Panc1 (cell line): Measurements from ENCODE around the gene PPM1H.

Experiments used
- TCF7L2 ChIP-seq: IDR thresholded peaks from 2 replicates; pipeline ENCODE4 v1.6.1; 2011; ENCODE audit warnings: mild to moderate bottlenecking, low read depth, low read length, inconsistent platforms
- TF ChIP-seq, protein P1 (sequence below): fragments of 450-650 bp; IDR thresholded peaks from 2 replicates; pipeline ENCODE4 v1.5.1; 2017; ENCODE audit warnings: mild to moderate bottlenecking
- TF ChIP-seq, protein P2 (sequence below), 2 experiments: IDR thresholded peaks; 2 replicates each; pipeline ENCODE4 v1.6.1; 2011 to 2012; ENCODE audit warnings: low read depth in 2 of 2, control low read depth in 1 of 2, low read length in 1 of 2, mild to moderate bottlenecking in 1 of 2, moderate library complexity in 1 of 2; ENCODE audit not compliant: insufficient read depth in 1 of 2

DNA sequence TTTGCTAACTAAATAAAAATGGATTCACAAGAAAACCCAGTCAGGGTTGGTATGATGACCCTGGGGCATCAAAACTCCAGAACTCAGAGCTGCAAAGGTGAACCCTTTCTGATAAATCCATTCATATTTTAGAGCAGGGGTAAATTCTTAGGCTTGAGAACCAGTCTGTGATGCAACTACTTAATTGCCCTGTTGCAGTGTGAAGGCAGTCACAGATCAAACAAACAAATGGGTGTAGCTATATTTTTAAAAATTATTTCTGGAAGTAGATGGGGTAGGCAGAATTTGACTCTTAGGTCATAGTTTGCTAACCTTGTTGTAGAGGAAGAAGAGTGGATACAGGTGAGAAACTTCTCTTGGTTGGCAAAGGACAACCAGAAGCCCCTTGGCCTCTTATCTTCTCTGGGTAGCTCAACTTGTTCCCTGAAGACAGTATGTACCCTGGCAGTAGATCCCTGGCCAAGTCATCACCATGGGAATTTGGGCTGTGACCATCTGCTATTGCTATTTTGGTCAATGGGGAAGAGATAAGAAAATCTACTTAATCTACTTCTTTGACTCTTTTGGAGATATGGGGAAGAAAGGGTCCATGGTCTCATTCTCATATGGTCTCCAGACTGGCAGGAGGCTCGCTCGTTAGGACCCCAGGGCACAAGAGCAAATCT is 216.1 kb downstream of the PPM1H start:
- TF ChIP-seq, protein P1, sequence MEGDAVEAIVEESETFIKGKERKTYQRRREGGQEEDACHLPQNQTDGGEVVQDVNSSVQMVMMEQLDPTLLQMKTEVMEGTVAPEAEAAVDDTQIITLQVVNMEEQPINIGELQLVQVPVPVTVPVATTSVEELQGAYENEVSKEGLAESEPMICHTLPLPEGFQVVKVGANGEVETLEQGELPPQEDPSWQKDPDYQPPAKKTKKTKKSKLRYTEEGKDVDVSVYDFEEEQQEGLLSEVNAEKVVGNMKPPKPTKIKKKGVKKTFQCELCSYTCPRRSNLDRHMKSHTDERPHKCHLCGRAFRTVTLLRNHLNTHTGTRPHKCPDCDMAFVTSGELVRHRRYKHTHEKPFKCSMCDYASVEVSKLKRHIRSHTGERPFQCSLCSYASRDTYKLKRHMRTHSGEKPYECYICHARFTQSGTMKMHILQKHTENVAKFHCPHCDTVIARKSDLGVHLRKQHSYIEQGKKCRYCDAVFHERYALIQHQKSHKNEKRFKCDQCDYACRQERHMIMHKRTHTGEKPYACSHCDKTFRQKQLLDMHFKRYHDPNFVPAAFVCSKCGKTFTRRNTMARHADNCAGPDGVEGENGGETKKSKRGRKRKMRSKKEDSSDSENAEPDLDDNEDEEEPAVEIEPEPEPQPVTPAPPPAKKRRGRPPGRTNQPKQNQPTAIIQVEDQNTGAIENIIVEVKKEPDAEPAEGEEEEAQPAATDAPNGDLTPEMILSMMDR: no peak
- TF ChIP-seq, protein P2, sequence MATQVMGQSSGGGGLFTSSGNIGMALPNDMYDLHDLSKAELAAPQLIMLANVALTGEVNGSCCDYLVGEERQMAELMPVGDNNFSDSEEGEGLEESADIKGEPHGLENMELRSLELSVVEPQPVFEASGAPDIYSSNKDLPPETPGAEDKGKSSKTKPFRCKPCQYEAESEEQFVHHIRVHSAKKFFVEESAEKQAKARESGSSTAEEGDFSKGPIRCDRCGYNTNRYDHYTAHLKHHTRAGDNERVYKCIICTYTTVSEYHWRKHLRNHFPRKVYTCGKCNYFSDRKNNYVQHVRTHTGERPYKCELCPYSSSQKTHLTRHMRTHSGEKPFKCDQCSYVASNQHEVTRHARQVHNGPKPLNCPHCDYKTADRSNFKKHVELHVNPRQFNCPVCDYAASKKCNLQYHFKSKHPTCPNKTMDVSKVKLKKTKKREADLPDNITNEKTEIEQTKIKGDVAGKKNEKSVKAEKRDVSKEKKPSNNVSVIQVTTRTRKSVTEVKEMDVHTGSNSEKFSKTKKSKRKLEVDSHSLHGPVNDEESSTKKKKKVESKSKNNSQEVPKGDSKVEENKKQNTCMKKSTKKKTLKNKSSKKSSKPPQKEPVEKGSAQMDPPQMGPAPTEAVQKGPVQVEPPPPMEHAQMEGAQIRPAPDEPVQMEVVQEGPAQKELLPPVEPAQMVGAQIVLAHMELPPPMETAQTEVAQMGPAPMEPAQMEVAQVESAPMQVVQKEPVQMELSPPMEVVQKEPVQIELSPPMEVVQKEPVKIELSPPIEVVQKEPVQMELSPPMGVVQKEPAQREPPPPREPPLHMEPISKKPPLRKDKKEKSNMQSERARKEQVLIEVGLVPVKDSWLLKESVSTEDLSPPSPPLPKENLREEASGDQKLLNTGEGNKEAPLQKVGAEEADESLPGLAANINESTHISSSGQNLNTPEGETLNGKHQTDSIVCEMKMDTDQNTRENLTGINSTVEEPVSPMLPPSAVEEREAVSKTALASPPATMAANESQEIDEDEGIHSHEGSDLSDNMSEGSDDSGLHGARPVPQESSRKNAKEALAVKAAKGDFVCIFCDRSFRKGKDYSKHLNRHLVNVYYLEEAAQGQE (IDR thresholded peaks at IDR 0.05; ENCODE audit: insufficient read depth in 1 of 2, low read depth in 2 of 2, low read length in 1 of 2): no peak
- TF ChIP-seq TCF7L2: no peak
